ENCODE measurements around the gene SSBP4. TPM values are rescaled to one million over a fixed set of nuclear protein-coding genes. Genes with fewer than 3 reads are reported as not detected.
A peak's percentile ranks its signal among the peaks of the same experiment; 100 is the strongest.
"Not testable (repeated sequence)": the region's sequence is repeated elsewhere in the genome, so short reads cannot be mapped to it uniquely, and the experiment has no call there.

Gene SSBP4
- total RNA-seq, 4 donors from 2014 or later: 67.4 to 172 (median 84.2) TPM

DNA sequence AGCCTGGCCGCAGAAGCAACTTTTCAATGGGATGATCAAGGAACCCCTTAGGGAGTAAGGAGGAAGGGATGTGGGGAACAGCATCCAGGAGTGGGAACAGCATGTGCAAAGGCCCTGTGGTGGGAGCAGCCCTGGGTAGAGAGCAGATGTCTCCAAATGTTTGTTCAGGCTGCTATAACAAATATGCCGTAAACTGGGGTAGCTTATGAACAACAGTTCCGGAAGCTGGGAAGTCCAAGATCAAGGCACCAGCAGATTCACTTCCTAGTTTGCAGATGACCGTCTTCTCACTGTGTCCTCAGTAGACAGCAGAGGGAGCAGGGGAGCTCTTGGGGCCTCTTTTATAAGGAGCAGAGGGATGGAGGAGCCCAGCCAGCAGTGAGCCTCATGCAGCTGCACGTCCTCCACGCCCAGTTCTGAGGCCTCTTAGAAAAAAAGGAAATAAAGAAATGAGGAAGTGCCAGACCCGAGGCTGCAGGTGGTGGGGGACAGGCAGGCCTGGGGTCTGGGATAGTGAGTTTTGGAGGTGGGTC lies 17.6 kb upstream of the SSBP4 start:
- peak in 1 of 2 donors; percentile 67 for DNase-seq (ENCODE audit: low spot score in 2 of 2)
- Histone ChIP-seq H3K27me3 (peaks cover 0 to 20% of the 10 kb centered on the region in 2 donors), H3K4me3 (no peak overlapping the region), H3K27ac (peak overlapping the region in 3 of 4 donors; percentile 19 to 64 (median 34)), H3K9me3 (no peaks in the 10 kb centered on the region), H3K36me3 (no peaks in the 10 kb centered on the region), H3K4me1 (peaks cover 0 to 42% (median 2%) of the 10 kb centered on the region in 4 donors)
- 40 to 47% methylated on average over 7 of the region's 7 CpGs for WGBS, 2 donors
- no peak for TF ChIP-seq POLR2A (IDR thresholded peaks at IDR 0.05)
- peak in 1 of 2 donors; percentile 31 for TF ChIP-seq EP300 (IDR thresholded peaks at IDR 0.05)
- TF ChIP-seq, protein P1, sequence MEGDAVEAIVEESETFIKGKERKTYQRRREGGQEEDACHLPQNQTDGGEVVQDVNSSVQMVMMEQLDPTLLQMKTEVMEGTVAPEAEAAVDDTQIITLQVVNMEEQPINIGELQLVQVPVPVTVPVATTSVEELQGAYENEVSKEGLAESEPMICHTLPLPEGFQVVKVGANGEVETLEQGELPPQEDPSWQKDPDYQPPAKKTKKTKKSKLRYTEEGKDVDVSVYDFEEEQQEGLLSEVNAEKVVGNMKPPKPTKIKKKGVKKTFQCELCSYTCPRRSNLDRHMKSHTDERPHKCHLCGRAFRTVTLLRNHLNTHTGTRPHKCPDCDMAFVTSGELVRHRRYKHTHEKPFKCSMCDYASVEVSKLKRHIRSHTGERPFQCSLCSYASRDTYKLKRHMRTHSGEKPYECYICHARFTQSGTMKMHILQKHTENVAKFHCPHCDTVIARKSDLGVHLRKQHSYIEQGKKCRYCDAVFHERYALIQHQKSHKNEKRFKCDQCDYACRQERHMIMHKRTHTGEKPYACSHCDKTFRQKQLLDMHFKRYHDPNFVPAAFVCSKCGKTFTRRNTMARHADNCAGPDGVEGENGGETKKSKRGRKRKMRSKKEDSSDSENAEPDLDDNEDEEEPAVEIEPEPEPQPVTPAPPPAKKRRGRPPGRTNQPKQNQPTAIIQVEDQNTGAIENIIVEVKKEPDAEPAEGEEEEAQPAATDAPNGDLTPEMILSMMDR (IDR thresholded peaks at IDR 0.05): peak in 4 of 5 experiments; percentile 10 to 44 (median 19)

DNA sequence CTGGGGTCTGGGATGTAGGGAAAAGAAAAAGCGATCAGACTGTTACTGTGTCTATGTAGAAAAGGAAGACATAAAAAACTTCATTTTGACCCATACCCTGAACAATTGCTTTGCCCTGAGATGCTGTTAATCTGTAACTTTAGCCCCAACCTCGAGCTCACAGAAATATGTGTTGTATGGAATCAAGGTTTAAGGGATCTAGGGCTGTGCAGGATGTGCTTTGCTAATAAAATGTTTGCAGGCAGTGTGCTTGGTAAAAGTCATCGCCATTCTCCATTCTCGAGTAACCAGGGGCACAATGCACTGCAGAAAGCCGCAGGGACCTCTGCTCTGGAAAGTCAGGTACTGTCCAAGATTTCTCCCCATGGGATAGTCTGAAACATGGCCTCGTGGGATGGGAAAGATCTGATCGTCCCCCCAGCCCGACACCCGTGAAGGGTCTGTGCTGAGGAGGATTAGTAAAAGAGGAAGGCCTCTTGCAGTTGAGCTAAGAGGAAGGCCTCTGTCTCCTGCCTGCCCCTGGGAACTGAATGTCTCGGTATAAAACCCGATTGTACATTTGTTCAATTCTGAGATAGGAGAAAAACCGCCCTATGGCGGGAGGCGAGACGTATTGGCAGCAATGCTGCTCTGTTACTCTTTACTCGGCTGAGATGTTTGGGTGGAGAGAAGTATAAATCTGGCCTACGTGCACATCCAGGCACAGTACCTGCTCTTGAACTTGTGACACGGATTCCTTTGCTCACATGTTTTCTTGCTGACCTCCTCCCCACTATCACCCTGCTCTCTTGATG lies 16.5 kb upstream of the SSBP4 start:
- H3K9me3 ChIP-seq: not testable (repeated sequence)

DNA sequence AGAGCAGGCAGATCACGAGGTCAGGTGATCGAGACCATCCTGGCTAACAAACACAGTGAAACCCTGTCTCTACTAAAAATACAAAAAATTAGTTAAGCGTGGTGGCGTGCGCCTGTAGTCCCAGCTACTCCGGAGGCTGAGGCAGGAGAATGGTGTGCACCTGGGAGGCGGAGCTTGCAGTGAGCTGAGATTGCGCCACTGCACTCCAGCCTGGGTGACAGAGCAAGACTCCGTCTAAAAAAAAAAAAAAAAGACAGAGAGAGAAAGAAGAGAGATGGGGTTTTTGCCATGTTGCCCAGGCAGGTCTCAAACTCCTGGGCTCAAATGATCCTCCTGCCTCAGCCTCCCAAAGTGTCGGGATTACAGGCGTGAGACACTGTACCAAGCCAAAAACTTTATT lies 13.4 kb upstream of the SSBP4 start:
- DNase-seq (ENCODE audit: low spot score in 2 of 2); H3K36me3 ChIP-seq; H3K27ac ChIP-seq; H3K9me3 ChIP-seq; H3K4me3 ChIP-seq; H3K27me3 ChIP-seq: not testable (repeated sequence)
- WGBS, 2 donors: 87 to 89% methylated on average over 11 of the region's 11 CpGs
- H3K4me1 ChIP-seq: peaks cover 0 to 27% (median 0%) of the 10 kb centered on the region in 4 donors

More for the DNA sequence above, 16.5 kb upstream of the SSBP4 start:
- WGBS, 2 donors: 68 to 69% methylated on average over 18 of the region's 18 CpGs
- H3K27ac ChIP-seq: peak overlapping the region in 3 of 4 donors; percentile 34 to 64 (median 42)
- peaks cover 0 to 11% of the 10 kb centered on the region in 2 donors for H3K27me3 ChIP-seq
- not testable (repeated sequence) for H3K4me3 ChIP-seq; H3K36me3 ChIP-seq; DNase-seq (ENCODE audit: low spot score in 2 of 2)
- peaks cover 0 to 33% (median 0%) of the 10 kb centered on the region in 4 donors for H3K4me1 ChIP-seq

DNA sequence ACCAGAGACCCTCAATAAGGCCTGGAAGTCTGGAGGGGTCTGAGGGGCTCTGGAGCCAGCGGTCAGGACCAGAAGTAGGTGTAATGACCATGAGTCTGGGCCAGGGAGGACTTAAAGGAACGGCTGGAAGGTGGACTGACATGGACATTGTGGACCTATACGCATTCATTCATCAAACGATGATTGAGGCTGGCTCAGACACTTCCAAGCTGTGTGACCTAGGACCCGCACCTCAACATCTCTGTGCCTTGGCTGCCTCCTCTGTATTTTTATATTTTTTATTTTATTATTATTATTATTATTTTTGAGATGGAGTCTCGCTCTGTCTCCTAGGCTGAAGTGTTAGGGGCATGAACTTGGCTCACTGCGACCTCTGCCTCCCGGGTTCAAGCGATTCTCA lies 12.4 kb upstream of the SSBP4 start:
- H3K36me3 ChIP-seq: no peaks in the 10 kb centered on the region
- DNase-seq (ENCODE audit: low spot score in 2 of 2): no peak
- no peak overlapping the region for H3K4me3 ChIP-seq
- no peak for TF ChIP-seq POLR2A (IDR thresholded peaks at IDR 0.05)
- TF ChIP-seq, protein P1 (IDR thresholded peaks at IDR 0.05): no peak
- TF ChIP-seq EP300 (IDR thresholded peaks at IDR 0.05): no peak
- no peaks in the 10 kb centered on the region for H3K9me3 ChIP-seq
- WGBS, 2 donors: 89 to 90% methylated on average over 9 of the region's 9 CpGs
- no peaks in the 10 kb centered on the region for H3K27me3 ChIP-seq
- no peak overlapping the region for H3K27ac ChIP-seq
- peaks cover 0 to 27% (median 0%) of the 10 kb centered on the region in 4 donors for H3K4me1 ChIP-seq

DNA sequence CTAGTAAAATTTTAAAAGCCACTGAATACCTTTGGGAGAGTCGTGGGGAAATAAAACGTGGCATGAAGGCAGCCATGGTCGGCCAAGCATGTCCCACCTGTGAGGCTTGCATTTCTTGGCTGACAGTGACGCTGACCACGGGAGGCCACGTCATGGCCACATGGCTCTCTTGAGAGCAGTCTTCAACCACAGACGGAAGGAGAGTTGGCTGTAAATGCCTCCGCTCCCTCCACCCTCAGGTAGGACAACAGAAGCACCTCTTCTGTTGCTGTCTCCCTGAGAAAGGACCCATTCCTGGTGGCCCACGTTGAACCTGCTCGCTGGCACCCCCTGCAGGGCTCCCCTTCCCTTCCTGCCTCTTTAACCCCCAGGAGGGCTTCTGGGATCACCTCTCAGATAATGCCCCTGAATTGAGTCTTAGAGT lies 11.1 kb upstream of the SSBP4 start:
- no peak for DNase-seq (ENCODE audit: low spot score in 2 of 2)
- Histone ChIP-seq H3K27me3 (no peaks in the 10 kb centered on the region), H3K27ac (no peak overlapping the region), H3K36me3 (no peaks in the 10 kb centered on the region), H3K4me3 (no peak overlapping the region), H3K4me1 (peaks cover 0 to 16% (median 0%) of the 10 kb centered on the region in 4 donors), H3K9me3 (no peaks in the 10 kb centered on the region)
- 48 to 50% methylated on average over 10 of the region's 10 CpGs for WGBS, 2 donors
- no peak for TF ChIP-seq EP300 (IDR thresholded peaks at IDR 0.05)
- TF ChIP-seq POLR2A (IDR thresholded peaks at IDR 0.05): no peak
- TF ChIP-seq, protein P1 (IDR thresholded peaks at IDR 0.05): peak in 3 of 5 experiments; percentile 19 to 28 (median 25)

DNA sequence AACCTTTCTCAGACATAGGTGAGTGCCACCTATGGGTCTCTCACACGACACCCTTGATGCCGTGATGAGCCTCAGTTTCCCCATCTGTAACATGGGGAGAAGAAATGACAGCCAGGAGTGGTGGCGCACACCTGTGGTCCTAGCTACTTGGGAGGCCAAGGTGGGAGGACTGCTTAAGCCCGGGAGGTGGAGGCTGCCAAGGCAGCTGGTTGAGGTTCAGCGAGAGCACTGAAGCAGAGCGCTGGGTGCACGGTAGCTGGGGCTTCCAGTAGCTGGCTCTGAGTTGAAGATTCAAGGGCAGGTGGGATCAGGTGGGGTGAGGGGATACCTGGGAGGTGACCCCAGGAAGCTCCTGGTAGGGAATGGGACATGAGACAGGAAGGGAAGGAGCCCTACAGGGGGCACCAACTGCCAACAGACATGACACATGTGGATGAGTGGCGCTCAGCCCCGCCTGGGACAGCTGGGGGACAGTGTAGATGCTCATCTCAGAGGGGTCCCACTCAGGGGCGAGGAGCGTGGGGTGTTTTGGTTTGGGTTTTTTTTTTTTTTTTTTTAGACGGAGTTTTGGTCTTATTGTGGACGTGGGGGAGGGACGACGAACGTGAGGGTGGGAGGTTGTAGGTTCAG lies 6.5 kb upstream of the SSBP4 start:
- no peak for DNase-seq (ENCODE audit: low spot score in 2 of 2)
- Histone ChIP-seq H3K27me3 (no peaks in the 10 kb centered on the region), H3K36me3 (no peaks in the 10 kb centered on the region), H3K4me1 (peaks cover 0 to 46% (median 29%) of the 10 kb centered on the region in 4 donors), H3K27ac (no peak overlapping the region), H3K9me3 (no peaks in the 10 kb centered on the region), H3K4me3 (no peak overlapping the region)
- TF ChIP-seq, protein P1 (IDR thresholded peaks at IDR 0.05): no peak
- TF ChIP-seq EP300 (IDR thresholded peaks at IDR 0.05): no peak
- no peak for TF ChIP-seq POLR2A (IDR thresholded peaks at IDR 0.05)
- WGBS, 2 donors: 76 to 78% methylated on average over 16 of the region's 16 CpGs
